Measurements from ENCODE around the gene TSC22D2.

The TSC22D2 gene

DNA sequence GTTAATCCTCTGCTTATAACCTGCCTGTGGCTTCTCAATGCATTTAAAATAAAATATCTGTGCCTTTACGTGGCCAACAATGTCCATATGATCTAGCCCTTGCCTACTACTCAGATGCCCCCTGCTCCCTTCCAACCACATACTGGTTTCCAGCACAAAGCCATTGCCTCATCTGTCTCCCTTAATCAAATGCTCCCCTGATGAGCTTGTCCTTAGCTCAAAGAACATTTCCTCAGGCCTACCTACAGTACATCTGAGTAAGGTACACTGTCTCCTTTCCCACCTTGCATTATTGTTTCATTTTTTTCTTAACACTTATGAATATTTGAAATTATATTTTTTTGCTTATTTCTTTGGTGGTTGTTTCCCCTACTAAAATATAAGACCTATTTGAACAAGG lies 5.9 kb upstream of the TSC22D2 start:
- in situ Hi-C loops (cut with HindIII; ENCODE audit: low sequenced_read_pairs) = no loop called here
- DNase-seq (ENCODE audit: low read depth) = no peak
- TF ChIP-seq, protein P1, sequence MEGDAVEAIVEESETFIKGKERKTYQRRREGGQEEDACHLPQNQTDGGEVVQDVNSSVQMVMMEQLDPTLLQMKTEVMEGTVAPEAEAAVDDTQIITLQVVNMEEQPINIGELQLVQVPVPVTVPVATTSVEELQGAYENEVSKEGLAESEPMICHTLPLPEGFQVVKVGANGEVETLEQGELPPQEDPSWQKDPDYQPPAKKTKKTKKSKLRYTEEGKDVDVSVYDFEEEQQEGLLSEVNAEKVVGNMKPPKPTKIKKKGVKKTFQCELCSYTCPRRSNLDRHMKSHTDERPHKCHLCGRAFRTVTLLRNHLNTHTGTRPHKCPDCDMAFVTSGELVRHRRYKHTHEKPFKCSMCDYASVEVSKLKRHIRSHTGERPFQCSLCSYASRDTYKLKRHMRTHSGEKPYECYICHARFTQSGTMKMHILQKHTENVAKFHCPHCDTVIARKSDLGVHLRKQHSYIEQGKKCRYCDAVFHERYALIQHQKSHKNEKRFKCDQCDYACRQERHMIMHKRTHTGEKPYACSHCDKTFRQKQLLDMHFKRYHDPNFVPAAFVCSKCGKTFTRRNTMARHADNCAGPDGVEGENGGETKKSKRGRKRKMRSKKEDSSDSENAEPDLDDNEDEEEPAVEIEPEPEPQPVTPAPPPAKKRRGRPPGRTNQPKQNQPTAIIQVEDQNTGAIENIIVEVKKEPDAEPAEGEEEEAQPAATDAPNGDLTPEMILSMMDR (IDR thresholded peaks at IDR 0.05; ENCODE audit: low read depth, low read length, missing control alignments) = no peak
- no peak overlapping the region for H3K4me3 ChIP-seq (ENCODE audit: low read depth, low read length)

DNA sequence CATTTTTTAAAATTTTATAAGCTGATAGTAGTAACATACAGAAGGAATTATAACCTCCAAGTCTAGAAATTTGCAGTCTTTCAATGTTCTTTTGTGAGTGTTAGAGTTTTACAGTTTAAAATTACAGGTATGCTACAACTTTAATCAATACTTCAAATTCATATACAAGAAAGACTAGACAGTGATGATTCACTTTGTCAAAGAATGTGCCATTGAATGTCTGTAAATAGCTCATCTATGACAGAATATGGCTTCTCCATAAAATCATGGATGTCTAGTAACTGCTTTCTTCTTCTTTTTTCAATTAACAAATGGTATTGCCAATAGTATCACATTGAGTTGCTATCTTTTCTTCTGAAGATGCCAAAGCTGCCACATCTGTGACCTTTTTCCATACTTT lies 4.1 kb upstream of the TSC22D2 start:
- TF ChIP-seq, protein P1 (IDR thresholded peaks at IDR 0.05; ENCODE audit: low read depth, low read length, missing control alignments) = no peak
- DNase-seq (ENCODE audit: low read depth) = no peak
- no peak overlapping the region for H3K4me3 ChIP-seq (ENCODE audit: low read depth, low read length)
- in situ Hi-C loops (cut with HindIII; ENCODE audit: low sequenced_read_pairs) = no loop called here

DNA sequence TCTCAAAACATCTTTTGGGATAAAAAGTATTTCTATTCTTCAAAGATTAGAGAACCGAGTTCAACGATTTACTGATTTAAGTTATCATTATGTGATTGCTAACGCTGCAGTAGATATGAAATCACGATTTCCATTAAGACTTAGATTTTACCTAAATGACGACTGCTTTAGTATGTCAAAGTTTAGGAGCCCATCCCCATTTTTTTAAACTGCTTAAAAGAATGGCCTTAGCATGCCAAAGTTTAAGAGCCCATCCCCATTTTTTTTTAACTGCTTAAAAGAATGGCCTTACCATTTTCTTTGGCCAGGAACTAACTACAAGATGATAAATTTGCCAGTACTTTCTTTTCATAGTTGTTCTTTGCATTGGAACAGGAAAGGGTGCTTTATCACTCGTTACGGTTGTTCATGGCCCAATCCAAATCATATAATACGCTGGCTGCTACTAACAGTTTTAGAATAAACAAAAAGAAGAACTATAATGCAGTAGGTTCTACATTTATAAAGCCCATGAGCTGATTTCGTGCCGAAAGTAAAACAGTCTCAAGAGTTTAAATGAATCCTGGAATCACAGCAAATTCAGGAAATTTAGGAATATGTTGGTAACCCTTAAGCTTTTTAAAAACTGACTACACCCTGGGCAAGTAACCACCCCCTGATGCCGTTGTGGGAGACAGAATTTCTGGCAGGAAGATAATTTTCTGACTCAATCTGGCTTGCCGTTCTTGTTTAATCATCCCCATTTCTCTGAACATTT lies 869 bp upstream of the TSC22D2 start:
- peak; percentile 48 for DNase-seq (ENCODE audit: low read depth)
- H3K4me3 ChIP-seq (ENCODE audit: low read depth, low read length) = peak overlapping the region; percentile 88
- in situ Hi-C loops (cut with HindIII; ENCODE audit: low sequenced_read_pairs) = no loop called here
- TF ChIP-seq, protein P1 (IDR thresholded peaks at IDR 0.05; ENCODE audit: low read depth, low read length, missing control alignments) = no peak

DNA sequence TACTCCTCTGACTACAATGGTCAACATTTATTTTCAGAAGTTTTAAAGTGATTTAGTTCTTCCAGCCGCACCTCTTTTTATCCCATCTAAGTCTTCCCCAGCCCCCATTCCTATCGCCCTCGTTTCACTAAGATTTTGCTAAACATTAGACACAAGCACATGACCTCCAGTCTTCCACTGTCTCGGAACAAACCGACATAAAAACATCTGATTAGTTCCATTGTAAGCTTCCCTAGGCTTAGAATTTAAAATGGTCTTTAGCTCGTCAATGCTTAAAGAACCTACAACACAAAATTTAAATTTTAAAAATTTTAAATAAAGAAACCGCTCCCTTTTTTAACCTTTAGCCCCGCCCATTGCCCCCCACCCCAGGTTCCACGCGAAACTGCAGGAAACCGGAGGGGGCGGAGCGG lies 284 bp upstream of the TSC22D2 start:
- in situ Hi-C loops (cut with HindIII; ENCODE audit: low sequenced_read_pairs) = no loop called here
- peak; percentile 53 for DNase-seq (ENCODE audit: low read depth)
- TF ChIP-seq, protein P1 (IDR thresholded peaks at IDR 0.05; ENCODE audit: low read depth, low read length, missing control alignments) = no peak
- H3K4me3 ChIP-seq (ENCODE audit: low read depth, low read length) = peak overlapping the region; percentile 88

DNA sequence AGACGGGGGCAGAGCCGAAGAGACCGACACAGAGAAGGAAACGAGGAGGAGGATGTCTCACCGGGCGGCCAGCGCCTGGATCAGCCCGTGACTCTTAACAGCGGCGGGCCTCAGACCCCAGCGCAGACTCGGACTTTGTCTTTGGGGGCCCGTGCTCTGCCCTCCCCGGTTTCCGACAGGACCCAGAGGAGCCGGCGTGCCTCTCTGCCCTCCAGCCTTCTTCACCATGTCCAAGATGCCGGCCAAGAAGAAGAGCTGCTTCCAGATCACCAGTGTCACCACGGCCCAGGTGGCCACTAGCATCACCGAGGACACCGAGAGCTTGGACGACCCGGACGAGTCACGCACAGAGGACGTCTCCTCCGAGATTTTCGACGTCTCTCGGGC lies 1.0 kb downstream of the TSC22D2 start:
- TF ChIP-seq, protein P1 (IDR thresholded peaks at IDR 0.05; ENCODE audit: low read depth, low read length, missing control alignments) = no peak
- in situ Hi-C loops (cut with HindIII; ENCODE audit: low sequenced_read_pairs) = no loop called here
- DNase-seq (ENCODE audit: low read depth) = no peak
- peak overlapping the region; percentile 88 for H3K4me3 ChIP-seq (ENCODE audit: low read depth, low read length)

DNA sequence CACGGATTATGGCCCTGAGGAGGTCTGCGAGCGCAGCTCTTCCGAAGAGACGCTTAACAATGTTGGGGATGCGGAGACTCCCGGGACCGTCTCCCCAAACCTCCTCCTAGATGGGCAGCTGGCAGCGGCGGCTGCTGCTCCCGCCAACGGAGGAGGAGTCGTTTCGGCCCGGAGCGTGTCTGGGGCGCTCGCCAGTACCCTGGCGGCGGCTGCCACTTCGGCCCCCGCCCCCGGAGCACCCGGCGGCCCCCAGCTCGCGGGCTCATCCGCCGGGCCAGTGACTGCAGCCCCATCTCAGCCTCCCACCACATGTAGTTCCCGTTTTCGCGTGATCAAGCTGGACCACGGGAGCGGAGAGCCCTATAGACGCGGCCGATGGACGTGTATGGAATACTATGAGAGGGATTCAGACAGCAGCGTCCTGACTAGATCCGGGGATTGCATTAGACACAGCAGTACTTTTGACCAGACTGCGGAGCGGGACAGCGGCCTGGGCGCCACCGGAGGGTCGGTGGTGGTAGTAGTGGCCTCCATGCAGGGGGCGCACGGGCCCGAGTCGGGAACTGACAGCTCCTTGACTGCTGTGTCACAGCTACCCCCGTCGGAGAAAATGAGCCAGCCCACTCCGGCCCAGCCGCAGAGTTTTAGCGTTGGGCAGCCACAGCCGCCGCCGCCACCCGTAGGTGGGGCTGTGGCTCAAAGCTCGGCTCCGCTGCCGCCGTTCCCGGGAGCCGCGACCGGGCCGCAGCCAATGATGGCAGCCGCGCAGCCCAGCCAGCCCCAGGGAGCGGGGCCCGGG lies 1.6 kb downstream of the TSC22D2 start:
- TF ChIP-seq, protein P1 (IDR thresholded peaks at IDR 0.05; ENCODE audit: low read depth, low read length, missing control alignments) = peak; percentile 35
- DNase-seq (ENCODE audit: low read depth) = no peak
- peak overlapping the region; percentile 88 for H3K4me3 ChIP-seq (ENCODE audit: low read depth, low read length)
- in situ Hi-C loops (cut with HindIII; ENCODE audit: low sequenced_read_pairs) = loop anchor here (5.0 kb wide), 1 partner anchor 167 kb away; no protein-coding TSS in a partner anchor
